ENCODE measurements around the gene LDHD.

LDHD gene

DNA sequence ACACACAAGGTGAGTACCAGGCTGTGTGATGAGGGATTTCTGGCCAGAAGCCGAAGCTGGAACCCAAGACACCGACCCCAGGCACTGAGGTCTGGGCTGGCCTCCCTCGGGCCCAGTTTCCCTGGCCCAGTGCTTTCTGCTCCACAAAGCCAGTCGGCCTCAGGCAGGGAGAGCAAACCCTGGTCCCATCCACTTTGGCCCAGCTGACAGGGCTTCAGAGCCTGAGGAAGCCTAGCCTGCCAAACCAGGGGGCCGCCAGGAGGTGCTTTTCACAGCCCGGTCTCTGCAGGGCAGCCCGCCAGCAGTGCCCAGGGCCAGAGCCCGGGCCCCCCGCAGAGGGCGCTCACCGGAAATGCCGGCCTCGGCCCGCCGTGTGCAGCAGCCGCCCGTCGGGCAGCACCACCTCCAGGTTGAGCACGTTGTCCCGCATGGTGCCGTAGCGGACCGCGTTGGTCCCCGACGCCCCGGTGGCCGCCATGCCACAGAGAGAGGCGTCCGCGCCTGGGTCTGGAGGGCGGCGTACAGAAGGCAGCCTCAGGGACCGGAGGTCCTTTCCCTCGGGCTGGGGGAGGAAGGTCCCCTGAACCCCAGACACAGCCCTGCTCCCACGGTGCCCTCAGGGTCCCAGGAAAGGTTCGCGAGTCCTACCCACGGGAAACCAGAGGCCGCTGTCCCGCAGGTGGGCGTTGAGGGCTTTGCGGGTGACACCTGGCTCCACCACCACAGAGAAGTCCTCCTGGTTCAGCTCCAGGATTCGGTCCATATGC, 2.2 kb downstream of the LDHD start:
- no peak for DNase-seq

DNA sequence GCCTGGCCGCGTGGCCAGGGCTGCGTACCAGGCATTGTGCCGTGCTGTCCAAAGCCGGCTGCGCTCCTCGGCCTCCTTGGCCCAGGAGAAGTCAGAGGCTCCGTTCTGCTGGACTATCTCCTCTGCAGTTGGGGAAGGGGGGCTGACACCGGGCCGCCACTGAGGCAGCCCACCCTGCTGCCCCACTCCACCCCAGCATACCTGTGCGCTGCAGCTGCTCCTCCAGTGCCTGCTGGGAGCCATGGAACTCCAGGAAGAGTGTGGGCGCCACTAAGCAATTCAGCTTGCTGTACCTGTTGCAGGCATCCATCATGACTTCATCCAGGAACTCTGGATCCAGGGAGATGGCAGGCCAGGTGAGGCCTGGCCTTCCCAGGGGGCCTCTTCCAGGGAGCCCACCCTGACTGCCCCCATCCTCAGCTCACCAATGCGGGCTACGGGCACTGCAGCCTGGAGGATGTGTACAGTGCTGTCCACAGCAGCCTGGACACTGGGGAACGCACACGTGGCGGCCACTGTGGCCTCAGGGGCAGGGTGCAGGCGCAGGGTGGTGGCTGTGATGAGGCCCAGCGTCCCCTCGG, 2.9 kb downstream of the LDHD start:
- DNase-seq, result no peak

DNA sequence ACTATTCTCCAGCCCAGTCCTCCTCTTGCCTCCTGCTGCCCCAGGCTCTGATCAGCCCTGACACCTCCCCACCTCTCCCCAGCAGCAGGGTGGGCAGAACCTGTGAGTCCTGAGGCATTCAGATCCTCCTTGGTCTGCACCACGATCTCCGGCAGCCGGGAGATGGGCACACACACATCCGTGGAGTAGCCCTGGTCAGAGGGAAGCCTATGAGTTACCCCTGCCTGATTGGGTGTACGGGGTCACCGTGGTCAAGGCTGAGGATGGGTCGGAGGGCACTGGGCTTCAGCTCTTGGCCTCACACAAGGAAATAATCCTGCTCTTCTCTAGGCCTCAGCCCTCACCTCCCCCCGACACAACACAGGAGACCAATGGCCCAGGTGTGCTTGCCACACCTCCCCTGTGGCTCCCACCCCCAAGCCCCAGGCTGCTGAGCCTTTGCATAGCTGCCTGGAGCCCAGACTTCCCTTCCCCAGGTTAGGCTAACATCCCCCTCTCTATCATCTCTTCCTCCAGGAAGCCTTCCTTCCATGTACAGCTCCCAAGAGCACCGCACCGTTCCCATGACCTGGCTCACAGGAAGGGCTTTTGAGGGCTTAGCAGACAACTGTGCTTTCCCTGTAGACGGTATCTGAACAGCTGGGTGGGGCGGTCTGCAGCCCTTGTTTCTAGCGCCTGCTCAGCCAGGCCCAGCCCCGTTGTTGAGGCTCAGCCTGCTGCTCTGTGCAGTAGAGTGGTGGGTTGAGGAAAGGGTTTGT, 3.7 kb downstream of the LDHD start:
- DNase-seq, result no peak

DNA sequence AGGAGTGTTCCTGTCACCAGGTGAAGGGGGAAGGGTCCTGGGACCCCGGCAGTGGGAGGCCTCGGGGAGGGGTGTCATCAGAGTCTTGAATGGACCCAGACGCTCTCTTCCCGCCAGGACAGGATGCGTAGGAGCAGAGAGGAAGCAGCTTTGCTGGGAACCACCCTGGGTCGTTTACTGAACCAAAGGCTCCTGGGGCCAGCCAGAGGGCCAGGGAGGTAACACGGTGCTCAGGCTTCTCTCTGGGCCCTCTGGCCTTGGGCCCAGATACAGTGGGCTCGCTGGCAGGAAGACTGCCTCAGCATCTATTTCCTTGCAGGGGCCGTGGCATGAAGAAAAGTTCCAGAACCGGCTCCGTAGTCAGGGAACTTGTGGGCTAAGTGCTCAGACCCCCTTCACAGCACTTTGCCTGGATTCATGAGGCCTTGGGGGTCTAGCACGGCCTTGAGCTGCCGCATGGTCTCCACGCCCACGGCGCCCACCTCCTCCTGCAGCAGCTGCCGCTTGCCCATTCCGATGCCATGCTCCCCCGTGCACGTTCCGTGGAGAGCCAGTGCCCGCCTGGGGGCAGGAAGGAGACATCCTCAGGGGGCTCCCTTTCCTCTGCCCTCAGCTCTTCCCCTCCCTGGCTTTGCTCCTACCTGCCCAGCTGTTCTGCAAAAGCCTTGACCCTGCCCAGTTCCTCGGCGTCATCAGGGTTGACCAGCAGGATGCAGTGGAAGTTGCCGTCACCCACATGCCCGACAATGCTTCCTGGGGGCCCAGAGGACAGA, 4.4 kb downstream of the LDHD start:
- DNase-seq, result no peak

DNA sequence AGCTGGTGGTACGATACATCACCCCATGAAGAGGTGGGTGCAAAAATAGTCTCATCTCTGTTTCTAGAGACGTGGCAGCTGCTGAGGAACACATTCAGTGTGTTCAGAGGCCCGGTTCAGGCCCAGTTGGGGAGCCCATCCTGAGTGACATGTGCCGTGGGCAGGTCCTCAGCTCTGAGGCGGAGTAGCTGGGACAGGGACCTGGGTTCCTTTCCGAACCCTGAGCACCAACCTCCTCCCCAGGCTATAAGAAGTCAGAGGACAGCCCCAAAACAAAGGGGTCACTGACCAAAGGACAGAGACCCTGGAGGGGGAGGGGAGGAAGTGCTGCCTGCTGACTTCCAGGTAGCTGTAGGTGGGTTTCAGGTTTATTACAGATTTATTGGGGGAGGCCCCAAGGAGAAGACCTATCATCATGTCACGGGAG, 5.1 kb downstream of the LDHD start:
- DNase-seq, result no peak

DNA sequence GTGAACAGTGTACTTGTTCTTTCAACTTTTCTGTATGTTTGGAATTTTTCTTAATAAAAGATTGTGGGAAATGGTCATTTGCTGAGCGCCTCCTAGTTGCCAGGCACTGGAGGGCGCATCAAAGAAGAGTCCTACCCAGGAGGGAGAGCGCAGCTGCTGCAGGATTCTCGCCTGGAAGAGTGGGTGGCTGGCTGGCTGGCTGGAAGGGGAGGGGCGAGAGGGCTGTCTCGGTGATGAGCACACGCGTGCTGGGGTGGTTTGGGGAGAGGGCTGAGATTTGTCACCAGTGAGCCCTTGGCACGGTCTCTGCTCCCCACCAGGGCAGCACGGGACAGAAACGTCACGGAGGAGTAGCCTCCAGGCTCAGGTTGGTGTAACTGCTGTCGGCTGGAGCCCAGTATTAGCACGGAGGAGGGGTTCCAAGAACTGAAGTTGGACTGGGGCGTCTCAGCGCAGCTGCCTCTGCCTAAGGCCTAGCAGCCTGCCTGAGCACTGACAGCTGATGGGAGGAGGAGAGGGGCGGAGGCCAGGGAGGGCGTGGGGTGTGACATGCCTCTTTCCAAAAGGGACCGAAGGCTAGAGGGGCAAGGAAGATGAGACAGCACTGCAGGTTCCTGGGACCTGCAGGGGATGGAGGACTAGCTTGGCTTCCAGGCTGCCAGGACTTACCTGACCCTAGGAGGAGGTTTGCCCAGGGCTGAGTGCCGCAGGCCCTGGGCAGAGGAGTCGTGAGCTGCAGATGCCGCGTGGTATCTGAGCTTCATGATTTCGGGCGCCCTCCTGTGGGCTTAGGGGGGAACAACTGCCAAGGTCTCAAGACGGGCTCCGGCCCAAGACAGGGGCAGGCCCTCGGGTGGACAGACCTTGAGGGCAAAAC, 5.7 kb downstream of the LDHD start:
- DNase-seq, result peak; percentile 84

DNA sequence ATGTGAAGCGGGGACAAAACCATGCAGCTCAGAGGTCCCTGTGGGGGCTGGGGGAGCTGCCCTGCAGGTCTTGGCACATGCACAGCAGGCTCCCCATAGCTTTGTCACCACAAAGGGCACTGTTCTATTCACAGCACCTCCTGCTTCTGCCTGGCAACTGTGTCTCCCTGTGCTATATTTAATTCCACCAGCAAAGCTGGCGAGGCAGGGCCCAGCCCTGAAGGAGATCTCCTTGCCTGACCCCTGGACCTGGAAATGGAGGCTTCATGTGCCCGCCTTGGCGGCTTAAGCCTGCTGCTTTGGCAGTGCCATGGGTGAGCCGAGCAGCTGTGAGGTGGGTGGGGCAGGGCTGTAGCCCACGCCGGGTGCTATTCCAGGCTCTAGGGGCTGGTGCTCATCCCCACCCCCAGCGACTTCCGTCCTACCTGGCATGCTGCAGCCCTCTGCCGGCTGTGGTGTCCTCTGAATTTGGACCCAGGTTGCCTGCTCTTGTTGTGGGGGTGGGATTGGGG, 6.8 kb downstream of the LDHD start:
- no peak for DNase-seq

DNA sequence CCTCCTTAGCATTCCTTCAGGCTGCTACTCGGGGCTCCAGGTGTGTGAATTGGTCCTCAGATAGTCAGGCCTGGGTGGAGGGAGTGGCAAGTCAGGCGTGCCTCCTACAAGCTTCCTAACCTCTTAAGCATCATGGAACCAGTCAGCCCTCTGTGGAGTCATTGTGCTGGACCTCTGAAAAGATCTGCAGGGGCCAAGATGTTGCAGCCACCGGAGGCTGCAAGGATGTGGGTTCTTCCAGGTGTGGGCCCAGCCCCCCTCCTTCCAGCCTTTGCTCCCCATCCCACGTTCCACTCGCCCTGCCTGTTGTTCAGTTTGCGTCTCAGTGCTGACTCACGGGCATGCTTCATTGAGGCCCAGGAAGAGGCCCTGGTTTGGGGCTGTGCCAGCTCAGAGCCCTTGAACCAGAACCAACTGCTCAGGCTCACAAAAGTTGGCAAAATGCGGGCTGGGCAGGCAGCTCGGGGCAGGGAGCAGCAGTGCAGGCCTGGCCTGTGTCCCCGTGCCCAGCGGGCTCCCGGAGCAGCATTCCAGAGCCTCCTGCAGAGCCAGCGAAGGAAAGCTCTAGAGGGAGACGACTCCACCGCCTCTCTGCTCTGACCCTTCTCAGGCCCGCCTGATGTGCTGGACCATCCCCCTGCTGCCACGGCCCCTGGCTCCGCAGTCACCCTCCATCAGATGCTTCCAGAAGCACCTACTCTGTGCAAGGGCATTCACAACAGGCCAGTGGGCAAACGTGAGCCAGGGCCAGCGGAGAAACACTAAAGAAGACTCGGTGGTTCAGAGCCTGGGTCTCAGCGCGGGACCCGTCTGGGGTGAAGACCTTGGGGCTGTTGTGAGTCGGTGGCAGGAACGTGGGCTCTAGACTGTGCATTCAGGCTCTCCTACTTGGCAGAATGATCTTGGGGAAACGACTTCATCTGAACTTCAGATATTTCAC, 7.5 kb downstream of the LDHD start:
- DNase-seq, result peak; percentile 73

DNA sequence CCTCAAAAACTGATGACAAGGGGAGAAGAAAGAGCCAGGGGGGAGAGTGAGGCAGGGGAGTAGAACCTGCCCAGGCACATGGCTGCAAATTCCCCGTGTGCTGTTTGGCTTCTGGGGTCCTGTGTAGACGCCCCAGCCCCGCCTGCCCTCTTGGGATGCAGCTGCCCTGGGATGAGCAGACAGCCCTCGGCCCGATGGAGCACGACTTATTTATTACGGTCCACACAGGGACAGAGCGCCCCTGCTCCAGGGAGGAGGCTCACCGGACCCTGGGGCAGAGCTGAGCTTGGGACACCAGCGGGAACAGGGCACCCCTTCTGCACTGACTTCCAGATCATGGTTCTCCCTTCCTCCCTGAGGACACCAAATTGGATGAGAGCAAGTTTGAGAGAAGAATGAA, 9.1 kb downstream of the LDHD start:
- no peak for DNase-seq

DNA sequence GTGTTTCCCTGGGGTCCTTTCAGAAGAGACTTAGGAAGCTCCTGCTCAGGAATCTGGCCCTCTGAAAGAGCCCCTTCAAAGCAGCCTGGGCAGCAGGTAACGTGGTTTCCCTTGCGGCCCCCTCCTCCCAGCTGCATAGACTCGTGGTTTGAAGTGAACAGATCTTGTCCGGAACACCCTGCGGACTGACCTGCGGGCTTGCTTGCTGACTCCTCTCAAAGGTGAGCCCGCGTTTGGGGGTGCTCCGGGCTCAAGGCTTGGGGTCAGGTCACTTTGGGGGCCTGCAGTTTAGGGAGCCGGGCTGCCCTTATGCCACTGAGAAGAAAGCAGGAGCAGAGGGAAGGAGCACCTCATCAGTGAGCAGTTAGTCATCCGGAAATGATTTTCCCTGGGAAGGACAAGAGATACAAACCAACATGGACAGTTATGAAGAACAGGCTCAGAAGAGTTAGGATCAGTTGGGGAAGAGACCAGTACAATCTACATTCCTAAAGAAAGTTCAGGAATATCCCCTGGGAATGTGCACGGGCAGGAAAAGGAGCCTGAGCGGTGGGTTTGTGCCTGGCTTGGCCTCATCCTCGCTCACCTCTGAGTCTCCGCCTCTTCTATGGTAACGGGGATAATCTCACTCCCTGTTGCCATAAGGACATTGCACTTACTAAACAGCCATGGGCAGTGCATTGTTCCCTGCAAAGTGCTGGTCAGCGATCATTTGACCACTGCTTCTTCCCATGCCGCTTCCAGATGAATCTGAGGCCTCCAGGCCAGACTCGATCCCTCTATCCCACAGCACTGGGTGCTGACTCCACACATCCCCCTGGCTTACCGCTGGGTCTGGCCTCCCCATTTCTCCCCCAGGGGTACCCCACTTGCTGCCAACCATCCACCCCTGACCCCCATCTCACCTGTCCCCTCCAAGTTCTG, 10.0 kb downstream of the LDHD start:
- DNase-seq, result no peak

DNA sequence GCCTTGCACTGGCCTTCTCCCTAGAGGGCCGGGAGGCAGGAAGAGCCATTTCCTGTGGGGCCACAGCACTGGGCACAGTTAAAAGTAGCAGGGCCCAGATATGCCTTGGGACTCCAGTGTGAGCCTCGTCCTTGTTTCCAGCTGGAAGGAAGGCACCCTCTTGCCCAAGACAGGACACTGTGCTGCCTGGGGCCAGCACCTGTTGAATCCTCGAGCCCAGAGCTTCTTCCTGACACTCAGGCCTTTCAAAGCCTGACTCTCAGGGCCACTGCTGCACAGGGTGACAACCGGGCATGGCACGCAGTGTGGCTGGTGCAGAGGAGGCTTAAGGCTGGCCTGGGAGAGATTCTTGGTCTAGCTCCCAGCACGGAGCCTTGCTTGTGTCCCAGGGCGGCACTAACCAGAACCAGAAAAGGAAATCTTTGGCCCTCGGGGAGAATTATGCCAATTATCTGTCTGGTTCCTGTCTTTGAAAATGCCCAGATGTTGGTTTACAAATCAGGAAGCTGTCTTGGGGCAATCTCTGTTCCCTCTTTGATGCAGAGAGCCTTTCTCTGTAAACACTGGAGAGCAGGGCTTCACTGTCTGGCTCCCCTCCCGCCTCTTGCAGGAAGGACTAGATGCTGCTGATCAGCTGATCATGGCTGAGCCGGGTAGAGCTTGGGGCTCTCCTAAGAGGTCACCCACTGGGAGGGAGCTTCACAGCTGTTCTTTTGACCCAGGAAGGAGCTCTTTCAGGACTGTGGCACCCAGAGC, 11.1 kb downstream of the LDHD start:
- no peak for DNase-seq

DNA sequence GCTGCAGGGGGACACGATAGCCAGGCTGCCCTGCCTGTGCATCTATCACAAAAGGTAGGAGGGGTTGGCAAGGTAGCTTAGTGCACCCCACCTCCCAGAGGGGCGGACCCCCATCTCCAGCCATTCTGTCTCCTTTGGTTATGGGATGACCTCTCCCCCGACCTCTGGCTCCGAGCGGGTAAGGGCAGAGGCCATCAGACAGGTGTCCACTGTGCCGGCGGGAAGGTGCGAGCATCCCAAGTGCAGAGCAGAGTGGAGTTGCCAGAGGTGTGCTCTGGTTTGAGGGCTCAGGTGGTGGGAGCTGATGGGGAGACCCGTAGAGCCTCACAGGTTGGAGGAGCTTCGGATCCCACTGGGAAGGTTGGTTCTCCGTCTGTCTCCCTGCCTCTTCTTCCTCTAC, 11.7 kb downstream of the LDHD start:
- DNase-seq, result no peak

DNA sequence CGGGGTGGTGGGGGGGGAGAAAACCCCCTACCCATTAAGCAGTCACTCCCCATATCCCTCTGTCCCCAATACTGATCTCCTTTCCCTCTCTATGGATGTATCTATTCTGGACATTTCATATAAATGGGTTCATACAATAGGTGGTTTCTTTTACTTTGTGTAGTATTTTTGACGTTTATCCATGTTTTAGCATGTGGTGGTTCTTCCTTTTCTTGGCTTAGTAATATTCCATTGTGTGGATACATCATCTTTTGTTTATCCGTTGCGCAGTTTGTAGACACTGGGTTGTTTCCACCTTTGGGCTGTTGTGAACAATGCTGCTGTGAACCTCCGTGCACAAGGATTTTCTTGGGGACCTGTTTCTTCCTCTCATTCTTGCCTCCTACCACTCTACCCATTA, 12.6 kb downstream of the LDHD start:
- DNase-seq, result no peak

DNA sequence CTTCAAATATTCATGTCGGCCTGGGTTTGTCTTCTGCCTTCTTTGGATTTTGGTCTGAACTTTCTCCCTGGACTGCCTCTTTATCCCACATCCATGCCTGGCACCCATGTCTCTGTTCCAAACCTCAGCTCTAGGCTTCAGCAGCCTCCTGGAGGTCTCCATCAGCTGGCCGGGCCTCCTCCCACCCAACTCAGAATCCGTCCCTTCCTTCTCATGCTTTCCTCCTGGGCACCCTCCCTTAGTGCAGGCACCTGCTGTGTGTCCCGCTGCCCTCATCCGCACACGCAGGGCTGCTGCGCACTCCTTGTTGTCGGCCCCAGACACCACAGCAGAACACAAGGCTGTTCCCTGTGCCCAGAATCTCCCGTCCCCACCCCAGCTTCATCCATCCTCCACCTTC, 14.0 kb downstream of the LDHD start:
- DNase-seq, result no peak

DNA sequence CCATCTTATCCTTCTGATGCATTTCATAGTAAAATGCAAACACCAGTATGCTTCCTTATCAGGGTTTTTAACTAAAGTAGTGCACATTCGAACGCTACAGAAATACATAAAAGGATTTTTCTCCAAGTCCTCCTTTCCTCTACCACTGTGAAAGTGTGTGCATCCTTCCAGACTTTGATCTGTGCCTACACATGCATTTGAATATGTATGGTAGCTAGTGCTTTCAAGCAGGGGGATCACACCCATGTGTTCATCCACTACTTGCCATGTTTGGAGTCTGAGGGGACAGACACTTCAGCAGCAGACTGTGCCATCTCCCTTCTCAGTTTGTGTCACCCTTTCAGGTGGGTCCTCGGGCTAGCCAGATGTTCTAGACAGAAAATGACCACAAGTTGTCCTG, 14.9 kb downstream of the LDHD start:
- DNase-seq, result no peak

DNA sequence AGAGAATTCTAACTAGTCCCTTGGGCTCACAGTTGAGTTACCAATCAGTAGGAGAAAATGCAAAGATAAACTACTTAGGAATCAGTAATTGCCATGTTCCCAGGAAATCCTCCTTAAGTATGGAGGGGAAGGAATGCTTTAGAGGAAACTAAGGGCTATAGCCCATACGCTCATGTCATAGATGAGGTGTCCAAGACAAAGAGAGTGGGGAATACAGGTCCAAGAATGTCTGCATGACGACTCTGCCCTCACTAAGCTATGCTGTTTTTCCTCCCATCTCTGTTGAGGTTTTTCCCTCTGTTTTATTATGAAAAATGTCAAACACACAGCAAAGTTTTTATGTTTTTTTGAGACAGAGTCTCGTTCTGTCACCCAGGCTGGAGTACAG, 16.0 kb downstream of the LDHD start:
- DNase-seq, result no peak

DNA sequence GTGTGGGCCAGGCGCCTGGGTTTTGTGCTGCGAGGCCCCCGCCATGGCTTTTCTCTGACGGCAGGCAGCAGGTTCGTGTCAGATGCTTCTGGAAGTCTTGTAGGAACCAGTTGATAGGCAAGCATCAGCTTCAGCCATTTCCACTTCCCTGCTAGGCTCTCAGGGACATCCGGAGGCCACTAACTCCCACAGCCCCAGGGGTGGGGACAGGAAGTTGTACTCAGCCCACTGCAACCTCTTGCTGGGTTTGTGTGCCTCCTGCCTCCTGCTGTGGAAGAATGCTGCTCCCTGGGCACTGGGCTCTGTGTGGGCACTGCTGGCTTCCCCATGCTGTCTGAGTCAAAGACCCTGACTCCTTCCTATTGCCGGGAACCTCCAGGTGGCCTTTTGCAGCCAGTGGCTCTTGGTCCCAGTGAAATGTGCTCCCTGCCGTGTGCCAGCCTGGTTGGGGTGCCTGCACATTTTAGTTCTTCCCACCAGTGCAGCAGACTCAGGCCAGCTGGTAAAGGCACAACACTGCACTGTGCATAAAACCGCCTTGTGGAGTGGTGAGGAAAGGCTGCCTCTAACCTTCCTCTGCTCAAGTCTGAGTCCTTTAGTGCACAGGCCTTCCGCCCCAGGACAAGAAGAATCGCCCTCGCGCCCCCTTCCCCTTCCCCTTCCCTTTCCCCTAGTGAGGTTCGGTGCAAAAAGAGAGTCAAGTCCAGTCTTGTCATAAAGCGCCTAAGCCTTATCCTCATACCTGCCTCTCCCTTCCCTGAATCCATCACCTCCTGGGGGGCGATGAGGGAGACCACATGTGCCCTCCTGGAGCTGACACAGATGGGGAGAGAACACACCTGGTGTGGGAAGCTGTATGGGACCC, 16.6 kb downstream of the LDHD start:
- DNase-seq, result no peak

DNA sequence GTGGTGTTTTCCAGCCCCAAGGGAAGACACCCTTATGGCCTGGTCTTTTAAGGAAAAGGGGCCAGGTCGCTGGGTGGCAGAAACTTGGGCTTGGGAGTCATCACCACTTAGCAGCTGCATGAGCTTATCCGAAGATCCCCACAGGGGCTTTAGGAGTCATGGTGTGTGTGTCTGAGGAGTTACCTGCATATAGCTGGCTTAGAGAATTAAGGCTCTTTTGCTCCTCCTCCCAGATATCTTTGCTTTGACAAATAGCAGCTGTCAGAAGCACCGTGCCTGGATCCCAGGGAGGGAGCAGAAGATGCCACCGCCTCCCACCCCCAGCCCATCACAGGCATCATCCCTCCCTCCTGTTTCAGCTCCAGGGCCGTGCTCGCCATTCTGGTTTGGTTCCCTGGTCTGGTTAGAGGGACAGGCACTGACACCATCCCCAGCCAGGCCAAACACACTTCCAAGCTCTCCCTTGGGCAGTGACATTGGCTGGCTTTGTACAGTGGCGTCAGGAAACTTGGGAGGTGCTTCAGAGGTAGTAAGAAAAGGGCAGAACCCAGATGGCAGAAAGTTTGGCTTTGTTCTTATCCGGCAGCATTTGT, 17.4 kb downstream of the LDHD start:
- DNase-seq, result no peak

Data from activated T-cell treated with anti-CD3 and anti-CD28 coated beads, Interleukin-2, amount 50 U/mL, for 1 hour (primary cell).